ENCODE results near the gene BIRC7. TPM values are rescaled to one million over a fixed set of nuclear protein-coding genes. Genes with fewer than 3 reads are reported as not detected.

The BIRC7 gene
- total RNA-seq, 1 donor from 2014 or later: not detected

GRCh38 chr20:63272105-63273058 lies 36.7 kb downstream of the BIRC7 start, which contains the start of gene ARFGAP1:
Gene ARFGAP1 (plus strand): TSS chr20:63272813. CDS start chr20:63275581, 2,768 bp downstream.
- intact Hi-C loops (cut with micrococcal nuclease): loop anchor here (1.0 to 5.0 kb wide), 4 partner anchors 19 to 790 kb away; partner anchors contain the start of genes TCEA2 and YTHDF1
- no peaks in the 10 kb centered on the region for H3K27me3 Mint-ChIP-seq
- peak within 1 kb of the TSS; percentile 66 for H3K27ac Mint-ChIP-seq
- peak; percentile 94 for DNase-seq
- ChIA-PET CTCF (interaction anchor here (0.8 kb wide), 1 partner anchor 37 kb away, joined by 3 read pairs; no protein-coding TSS in a partner anchor), POLR2A (interaction anchor here (0.9 to 1.3 kb wide), 3 partner anchors 56 to 249 kb away, joined by 4 to 8 read pairs (median 6); partner anchors contain the start of genes PPDPF and YTHDF1)
- peak; percentile 94 for ATAC-seq (ENCODE audit: low read depth)
- peak within 1 kb of the TSS; percentile 86 for H3K4me3 Mint-ChIP-seq
- H3K9me3 Mint-ChIP-seq: no peaks in the 10 kb centered on the region
- peaks cover 21% of the 10 kb centered on the region for H3K4me1 Mint-ChIP-seq
- no peak for TF ChIP-seq CTCF (IDR thresholded peaks at IDR 0.05)
- H3K36me3 Mint-ChIP-seq (ENCODE audit: low read depth): peaks cover 12% of the 10 kb centered on the region

- Mint-ChIP-seq H3K9me3 (no peaks in the 10 kb centered on the region), H3K4me1 (peaks cover 21% of the 10 kb centered on the region), H3K27me3 (no peaks in the 10 kb centered on the region), H3K4me3 (peak overlapping the region; percentile 86), H3K27ac (peak overlapping the region; percentile 66), H3K36me3 (ENCODE audit: low read depth) (peaks cover 15% of the 10 kb centered on the region)
- DNase-seq (no peak), ATAC-seq (ENCODE audit: low read depth) (no peak)
- CTCF ChIA-PET: no interaction called here
- POLR2A ChIA-PET: interaction anchor here (0.9 to 1.3 kb wide), 3 partner anchors 57 to 248 kb away, joined by 4 to 8 read pairs (median 6); partner anchors contain the start of genes PPDPF and YTHDF1
- intact Hi-C loops (cut with micrococcal nuclease): loop anchor here (5.0 kb wide), 2 partner anchors 96 to 789 kb away; partner anchors contain the start of gene TCEA2
- no peak for TF ChIP-seq CTCF (IDR thresholded peaks at IDR 0.05)
Measured at GRCh38 chr20:63273059-63273579, 37.4 kb downstream of the BIRC7 start.

GRCh38 chr20:63273635-63274380 lies 38.1 kb downstream of the BIRC7 start:
- Mint-ChIP-seq H3K4me3 (peak overlapping the region; percentile 86), H3K4me1 (peaks cover 21% of the 10 kb centered on the region), H3K27ac (peak overlapping the region; percentile 27), H3K9me3 (no peaks in the 10 kb centered on the region), H3K36me3 (ENCODE audit: low read depth) (peaks cover 21% of the 10 kb centered on the region), H3K27me3 (no peaks in the 10 kb centered on the region)
- DNase-seq: no peak
- POLR2A ChIA-PET: interaction anchor here (1.3 kb wide), 1 partner anchor 247 kb away, joined by 6 read pairs; the partner anchor contains the start of gene PPDPF
- no peak for TF ChIP-seq CTCF (IDR thresholded peaks at IDR 0.05)
- intact Hi-C loops (cut with micrococcal nuclease): loop anchor here (5.0 kb wide), 2 partner anchors 97 to 788 kb away; partner anchors contain the start of gene TCEA2
- no peak for ATAC-seq (ENCODE audit: low read depth)
- CTCF ChIA-PET: no interaction called here

GRCh38 chr20:63274381-63275228 lies 38.9 kb downstream of the BIRC7 start:
- H3K4me1 Mint-ChIP-seq: peaks cover 21% of the 10 kb centered on the region
- H3K36me3 Mint-ChIP-seq (ENCODE audit: low read depth): peaks cover 28% of the 10 kb centered on the region
- peak overlapping the region; percentile 58 for H3K4me3 Mint-ChIP-seq
- H3K27ac Mint-ChIP-seq: no peak overlapping the region
- CTCF ChIA-PET: no interaction called here
- DNase-seq (no peak), ATAC-seq (ENCODE audit: low read depth) (no peak)
- no peak for TF ChIP-seq CTCF (IDR thresholded peaks at IDR 0.05)
- POLR2A ChIA-PET: no interaction called here
- intact Hi-C loops (cut with micrococcal nuclease): loop anchor here (5.0 kb wide), 2 partner anchors 97 to 788 kb away; partner anchors contain the start of gene TCEA2
- no peaks in the 10 kb centered on the region for H3K9me3 Mint-ChIP-seq
- no peaks in the 10 kb centered on the region for H3K27me3 Mint-ChIP-seq

Measured in activated B cell treated with CpG ODN at 0.5 μM for 24 hours (primary cell).